ENCODE results near the gene FAM83F. TPM values are rescaled to one million over a fixed set of nuclear protein-coding genes. Genes with fewer than 3 reads are reported as not detected.
"Not testable (repeated sequence)": the region's sequence is repeated elsewhere in the genome, so short reads cannot be mapped to it uniquely, and the experiment has no call there.

The FAM83F gene
- total RNA-seq, 5 donors from 2014 or later (not counting 1 experiment from before 2014, with no cell fraction given): 0.26 to 4.9 (median 0.79) TPM

DNA sequence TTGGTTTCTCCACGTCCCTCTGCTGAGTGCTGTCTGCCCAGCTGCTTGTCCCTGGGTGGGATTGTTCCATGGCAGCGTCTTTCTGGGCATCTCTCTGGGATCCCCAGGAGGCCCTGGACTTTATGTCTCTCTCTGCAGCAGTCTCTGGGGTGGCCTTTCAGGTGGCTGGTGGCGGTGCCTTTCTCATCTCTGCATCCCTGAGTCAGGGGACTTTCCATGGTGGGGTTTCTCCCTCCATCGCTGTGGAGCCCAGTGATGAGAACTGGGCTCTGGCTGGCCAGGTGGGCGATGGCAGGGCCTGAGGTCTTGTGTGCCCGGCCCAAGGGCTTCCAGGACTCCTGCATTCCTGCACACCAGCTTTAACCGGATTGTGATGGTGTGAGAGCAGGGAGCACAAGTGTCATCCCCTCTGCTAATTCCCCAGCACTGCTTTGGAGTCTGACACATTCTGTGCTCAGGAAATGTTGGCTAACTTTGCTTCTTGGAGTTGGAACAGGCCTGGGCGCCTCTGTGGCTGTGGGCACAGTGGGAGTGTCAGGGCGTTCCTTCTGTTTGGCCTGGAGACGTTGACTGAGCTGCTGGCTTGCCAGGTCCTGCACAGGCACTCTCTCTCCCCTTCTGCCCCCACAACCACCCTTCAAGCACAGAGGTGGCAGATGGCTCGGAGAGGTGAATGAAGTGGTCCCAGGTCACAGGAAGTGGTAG, 27.9 kb downstream of the FAM83F start:
- peaks cover 0 to 11% of the 10 kb centered on the region in 2 experiments for H3K27me3 ChIP-seq (replicated peaks in 1 of 2; ENCODE audit: control insufficient read depth in 2 of 2, extremely low read depth in 1 of 2, insufficient read depth in 2 of 2, low read length in 1 of 2)
- no peak overlapping the region for H3K4me3 ChIP-seq (ENCODE audit: control insufficient read depth in 1 of 2, extremely low read depth in 1 of 2, low read length in 1 of 2)
- Mint-ChIP-seq H3K4me3 (no peak overlapping the region), H3K27me3 (peaks cover 0 to 2% of the 10 kb centered on the region in 2 donors), H3K27ac (no peak overlapping the region), H3K36me3 (no peaks in the 10 kb centered on the region), H3K9me3 (no peaks in the 10 kb centered on the region), H3K4me1 (peaks cover 5 to 6% (median 5%) of the 10 kb centered on the region in 3 donors)
- 65% methylated on average over 7 of the region's 11 CpGs for WGBS (ENCODE audit: insufficient coverage)
- ChIA-PET POLR2A (no interaction called here), CTCF (interaction anchor here in 1 of 2 donors (1.2 kb wide), 1 partner anchor 401 kb away, joined by 7 read pairs; no protein-coding TSS in a partner anchor)
- H3K9me3 ChIP-seq: no peaks in the 10 kb centered on the region
- H3K36me3 ChIP-seq (ENCODE audit: control insufficient read depth in 2 of 2, extremely low read depth in 1 of 2, insufficient read depth in 1 of 2, low read length in 1 of 2): no peaks in the 10 kb centered on the region
- no peak for DNase-seq
- peaks cover 4 to 9% of the 10 kb centered on the region in 2 experiments for H3K4me1 ChIP-seq (ENCODE audit: control insufficient read depth in 1 of 2, extremely low read depth in 1 of 2, insufficient read depth in 2 of 2, low read length in 2 of 2)
- no peak for ATAC-seq (replicated peaks in 1 of 4)
- H3K27ac ChIP-seq (ENCODE audit: low read length): no peak overlapping the region

DNA sequence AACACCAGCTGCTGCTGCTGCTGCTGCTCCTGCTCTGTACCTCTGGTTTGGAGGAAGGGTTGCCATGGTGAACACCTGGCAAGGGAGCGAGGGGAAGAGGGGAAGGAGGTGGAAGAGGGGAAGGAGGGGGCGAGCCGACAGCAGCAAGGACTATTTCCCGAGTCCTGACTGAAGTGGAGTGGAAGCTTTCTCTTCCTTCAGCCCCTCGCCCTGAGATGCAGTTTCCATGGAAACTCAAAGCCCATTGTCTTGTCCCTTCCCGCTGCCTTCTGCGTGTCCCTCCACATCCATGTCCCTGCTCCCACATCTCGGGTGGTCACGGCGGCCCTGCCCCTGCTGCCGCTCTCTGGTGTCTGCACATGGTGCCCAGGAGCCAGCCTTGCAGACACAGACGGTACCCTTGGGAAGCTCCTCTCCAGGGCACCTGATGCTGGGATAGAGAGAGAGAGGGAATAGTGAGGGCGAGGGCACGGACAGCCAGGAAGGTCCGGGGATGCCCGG, 28.6 kb downstream of the FAM83F start:
- Histone ChIP-seq H3K4me1 (ENCODE audit: control insufficient read depth in 1 of 2, extremely low read depth in 1 of 2, insufficient read depth in 2 of 2, low read length in 2 of 2) (peaks cover 4 to 8% of the 10 kb centered on the region in 2 experiments), H3K27ac (ENCODE audit: low read length) (no peak overlapping the region), H3K9me3 (no peaks in the 10 kb centered on the region), H3K36me3 (ENCODE audit: control insufficient read depth in 2 of 2, extremely low read depth in 1 of 2, insufficient read depth in 1 of 2, low read length in 1 of 2) (no peaks in the 10 kb centered on the region), H3K4me3 (ENCODE audit: control insufficient read depth in 1 of 2, extremely low read depth in 1 of 2, low read length in 1 of 2) (no peak overlapping the region), H3K27me3 (replicated peaks in 1 of 2; ENCODE audit: control insufficient read depth in 2 of 2, extremely low read depth in 1 of 2, insufficient read depth in 2 of 2, low read length in 1 of 2) (peaks cover 0 to 8% of the 10 kb centered on the region in 2 experiments)
- no peak overlapping the region for H3K27ac Mint-ChIP-seq
- ChIA-PET POLR2A (no interaction called here), CTCF (interaction anchor here (0.6 to 2.5 kb wide), 4 partner anchors 21 to 489 kb away, joined by 3 to 8 read pairs (median 5); no protein-coding TSS in a partner anchor)
- no peak overlapping the region for H3K4me3 Mint-ChIP-seq
- H3K36me3 Mint-ChIP-seq: no peaks in the 10 kb centered on the region
- H3K27me3 Mint-ChIP-seq: peaks cover 0 to 2% of the 10 kb centered on the region in 2 donors
- peaks cover 5 to 6% (median 5%) of the 10 kb centered on the region in 3 donors for H3K4me1 Mint-ChIP-seq
- ATAC-seq (replicated peaks in 1 of 4) (no peak), DNase-seq (no peak)
- 91% methylated on average over 11 of the region's 16 CpGs for WGBS (ENCODE audit: insufficient coverage)
- H3K9me3 Mint-ChIP-seq: no peaks in the 10 kb centered on the region

DNA sequence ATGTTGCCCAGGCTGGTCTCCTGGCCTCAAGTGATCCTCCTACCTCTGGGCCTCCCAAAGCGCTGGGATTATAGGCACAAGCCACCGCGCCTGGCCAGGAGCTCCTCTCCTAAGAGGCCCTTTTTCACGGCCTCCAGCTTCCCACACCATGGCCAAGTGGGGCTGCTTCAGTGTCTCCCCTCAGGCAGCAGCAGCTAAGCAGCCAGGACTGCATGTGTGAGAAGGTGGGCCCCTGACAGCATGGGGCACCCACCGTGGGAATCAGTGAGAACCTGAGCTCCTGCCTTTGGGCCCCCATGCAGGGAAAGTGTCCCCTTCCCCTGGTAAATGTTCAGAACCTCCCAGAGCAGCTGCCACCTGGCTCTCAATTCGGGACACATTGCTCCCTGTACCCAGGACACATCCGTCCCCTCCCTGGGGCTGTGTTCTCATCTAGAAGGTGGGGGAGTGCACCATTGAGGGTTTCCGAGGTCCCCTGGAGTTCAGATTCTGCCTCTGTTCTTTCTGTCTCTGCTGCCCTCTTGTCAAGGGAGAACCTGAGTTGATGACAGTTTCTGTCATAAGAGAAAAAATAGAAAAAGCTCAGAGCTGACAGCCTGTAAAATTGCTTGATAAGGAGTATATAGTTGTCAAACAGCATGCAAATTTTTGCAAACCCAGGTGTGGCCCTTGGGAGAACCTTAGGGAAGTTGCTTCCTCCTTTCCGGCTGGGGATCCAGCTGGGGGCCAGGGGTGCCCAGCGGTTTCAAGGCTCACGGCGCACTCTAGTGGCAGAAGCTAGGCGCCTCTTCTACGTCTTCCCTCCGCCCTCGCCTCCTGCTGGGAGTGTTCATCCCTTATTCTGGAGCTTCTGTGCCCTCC, 29.7 kb downstream of the FAM83F start:
- peak; percentile 73 to 84 (median 76) for ATAC-seq (replicated peaks in 1 of 4)
- DNase-seq: peak in 32 of 35 experiments; percentile 13 to 78 (median 44)
- Histone ChIP-seq H3K9me3 (no peaks in the 10 kb centered on the region), H3K27ac (ENCODE audit: low read length) (no peak overlapping the region), H3K4me1 (ENCODE audit: control insufficient read depth in 1 of 2, extremely low read depth in 1 of 2, insufficient read depth in 2 of 2, low read length in 2 of 2) (peaks cover 4 to 8% of the 10 kb centered on the region in 2 experiments), H3K27me3 (replicated peaks in 1 of 2; ENCODE audit: control insufficient read depth in 2 of 2, extremely low read depth in 1 of 2, insufficient read depth in 2 of 2, low read length in 1 of 2) (peaks cover 0 to 8% of the 10 kb centered on the region in 2 experiments), H3K36me3 (ENCODE audit: control insufficient read depth in 2 of 2, extremely low read depth in 1 of 2, insufficient read depth in 1 of 2, low read length in 1 of 2) (no peaks in the 10 kb centered on the region), H3K4me3 (ENCODE audit: control insufficient read depth in 1 of 2, extremely low read depth in 1 of 2, low read length in 1 of 2) (no peak overlapping the region)
- Mint-ChIP-seq H3K36me3 (no peaks in the 10 kb centered on the region), H3K9me3 (no peaks in the 10 kb centered on the region), H3K4me3 (no peak overlapping the region), H3K27ac (no peak overlapping the region), H3K4me1 (peaks cover 0 to 5% (median 5%) of the 10 kb centered on the region in 3 donors), H3K27me3 (peaks cover 0 to 2% of the 10 kb centered on the region in 2 donors)
- CTCF ChIA-PET: interaction anchor here (0.5 to 2.5 kb wide), 14 partner anchors 12 to 529 kb away, joined by 3 to 8 read pairs (median 3); no protein-coding TSS in a partner anchor
- WGBS (ENCODE audit: insufficient coverage): 45% methylated on average over 9 of the region's 16 CpGs
- POLR2A ChIA-PET: no interaction called here

DNA sequence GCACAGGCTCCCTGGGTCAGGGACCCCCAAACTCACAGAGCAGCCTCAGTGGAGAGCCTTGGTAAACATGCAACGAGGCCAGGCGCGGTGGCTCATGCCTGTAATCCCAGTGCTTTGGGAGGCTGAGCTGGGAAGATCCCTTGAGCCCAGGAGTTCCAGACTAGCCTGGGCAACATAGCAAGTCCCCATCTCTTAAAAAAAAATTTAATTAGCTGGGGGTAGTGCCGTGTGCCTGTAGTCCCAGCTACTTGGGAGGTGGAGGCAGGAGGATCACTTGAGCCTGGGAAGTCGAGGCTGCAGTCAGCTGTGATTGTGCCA, 30.3 kb downstream of the FAM83F start:
- not testable (repeated sequence) for H3K4me3 Mint-ChIP-seq; H3K36me3 Mint-ChIP-seq; H3K4me1 Mint-ChIP-seq; H3K4me1 ChIP-seq (ENCODE audit: control insufficient read depth in 1 of 2, extremely low read depth in 1 of 2, insufficient read depth in 2 of 2, low read length in 2 of 2); H3K27ac Mint-ChIP-seq; H3K36me3 ChIP-seq (ENCODE audit: control insufficient read depth in 2 of 2, extremely low read depth in 1 of 2, insufficient read depth in 1 of 2, low read length in 1 of 2); H3K27ac ChIP-seq (ENCODE audit: low read length); H3K9me3 ChIP-seq; ATAC-seq (replicated peaks in 1 of 4); H3K4me3 ChIP-seq (ENCODE audit: control insufficient read depth in 1 of 2, extremely low read depth in 1 of 2, low read length in 1 of 2); H3K27me3 Mint-ChIP-seq; H3K27me3 ChIP-seq (replicated peaks in 1 of 2; ENCODE audit: control insufficient read depth in 2 of 2, extremely low read depth in 1 of 2, insufficient read depth in 2 of 2, low read length in 1 of 2); H3K9me3 Mint-ChIP-seq; DNase-seq
- POLR2A ChIA-PET: interaction anchor here in 1 of 2 donors (0.6 kb wide), 1 partner anchor 41 kb away, joined by 3 read pairs; no protein-coding TSS in a partner anchor
- 50% methylated on average over 2 of the region's 5 CpGs for WGBS (ENCODE audit: insufficient coverage)
- CTCF ChIA-PET: interaction anchor here (0.5 to 2.5 kb wide), 9 partner anchors 19 to 529 kb away, joined by 3 to 8 read pairs (median 4); no protein-coding TSS in a partner anchor

DNA sequence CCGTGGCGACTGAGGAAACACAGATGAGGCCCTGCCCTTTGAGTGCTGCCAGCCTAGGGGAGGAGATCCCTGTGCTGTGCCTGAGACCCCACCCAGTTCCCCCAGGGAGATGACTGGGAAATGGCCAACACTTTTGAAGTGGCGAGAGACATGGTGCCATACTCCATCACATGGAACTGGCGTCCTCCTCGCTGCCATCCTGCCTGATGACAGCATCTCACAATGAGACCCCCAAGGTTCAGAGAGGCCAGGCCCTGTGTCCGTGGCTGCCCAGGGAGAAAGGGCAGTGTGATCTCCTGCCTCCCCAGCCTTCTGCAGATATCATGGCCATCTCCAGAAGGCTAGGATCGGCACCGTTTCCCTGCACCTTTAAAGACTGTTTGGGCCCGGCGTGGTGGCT, 31.1 kb downstream of the FAM83F start:
- no peak overlapping the region for H3K27ac Mint-ChIP-seq
- Histone ChIP-seq H3K9me3 (no peaks in the 10 kb centered on the region), H3K4me3 (ENCODE audit: control insufficient read depth in 1 of 2, extremely low read depth in 1 of 2, low read length in 1 of 2) (no peak overlapping the region), H3K36me3 (ENCODE audit: control insufficient read depth in 2 of 2, extremely low read depth in 1 of 2, insufficient read depth in 1 of 2, low read length in 1 of 2) (no peaks in the 10 kb centered on the region), H3K4me1 (ENCODE audit: control insufficient read depth in 1 of 2, extremely low read depth in 1 of 2, insufficient read depth in 2 of 2, low read length in 2 of 2) (peaks cover 4 to 11% of the 10 kb centered on the region in 2 experiments), H3K27ac (ENCODE audit: low read length) (no peak overlapping the region), H3K27me3 (replicated peaks in 1 of 2; ENCODE audit: control insufficient read depth in 2 of 2, extremely low read depth in 1 of 2, insufficient read depth in 2 of 2, low read length in 1 of 2) (peaks cover 0 to 8% of the 10 kb centered on the region in 2 experiments)
- DNase-seq (no peak), ATAC-seq (replicated peaks in 1 of 4) (no peak)
- H3K4me3 Mint-ChIP-seq: no peak overlapping the region
- peaks cover 0 to 8% (median 8%) of the 10 kb centered on the region in 3 donors for H3K4me1 Mint-ChIP-seq
- H3K9me3 Mint-ChIP-seq: no peaks in the 10 kb centered on the region
- ChIA-PET CTCF (interaction anchor here in 1 of 2 donors (2.5 kb wide), 1 partner anchor 18 kb away, joined by 8 read pairs; no protein-coding TSS in a partner anchor), POLR2A (no interaction called here)
- peaks cover 0 to 2% of the 10 kb centered on the region in 2 donors for H3K27me3 Mint-ChIP-seq
- H3K36me3 Mint-ChIP-seq: no peaks in the 10 kb centered on the region
- WGBS (ENCODE audit: insufficient coverage): 91% methylated on average over 8 of the region's 10 CpGs

DNA sequence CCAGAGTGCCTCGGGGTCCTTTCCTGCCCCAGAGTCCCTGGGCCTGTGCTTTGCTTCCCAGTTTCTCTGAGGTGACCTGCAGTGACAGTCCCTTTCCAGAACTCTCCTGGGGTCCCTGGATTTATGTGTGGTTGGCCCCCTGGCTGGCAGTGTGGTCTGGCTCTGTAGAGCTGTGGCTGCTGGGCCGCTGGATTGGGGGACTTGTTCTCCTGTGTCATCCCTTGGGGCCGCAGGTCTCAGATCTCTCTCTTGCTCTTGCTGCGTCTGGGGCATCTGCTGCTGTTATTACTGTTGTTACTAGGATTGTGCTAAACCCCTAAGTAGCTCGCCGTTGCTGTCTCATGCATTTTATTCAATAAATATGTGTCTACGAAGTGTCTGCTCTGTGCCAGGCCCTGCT, 31.9 kb downstream of the FAM83F start:
- Histone ChIP-seq H3K36me3 (ENCODE audit: control insufficient read depth in 2 of 2, extremely low read depth in 1 of 2, insufficient read depth in 1 of 2, low read length in 1 of 2) (no peaks in the 10 kb centered on the region), H3K27ac (ENCODE audit: low read length) (no peak overlapping the region), H3K27me3 (replicated peaks in 1 of 2; ENCODE audit: control insufficient read depth in 2 of 2, extremely low read depth in 1 of 2, insufficient read depth in 2 of 2, low read length in 1 of 2) (peaks cover 0 to 8% of the 10 kb centered on the region in 2 experiments), H3K9me3 (no peaks in the 10 kb centered on the region), H3K4me1 (ENCODE audit: control insufficient read depth in 1 of 2, extremely low read depth in 1 of 2, insufficient read depth in 2 of 2, low read length in 2 of 2) (peaks cover 4 to 17% of the 10 kb centered on the region in 2 experiments), H3K4me3 (ENCODE audit: control insufficient read depth in 1 of 2, extremely low read depth in 1 of 2, low read length in 1 of 2) (no peak overlapping the region)
- ChIA-PET POLR2A (no interaction called here), CTCF (interaction anchor here in 1 of 2 donors (0.7 kb wide), 1 partner anchor 13 kb away, joined by 3 read pairs; no protein-coding TSS in a partner anchor)
- DNase-seq: no peak
- H3K9me3 Mint-ChIP-seq: no peaks in the 10 kb centered on the region
- no peaks in the 10 kb centered on the region for H3K36me3 Mint-ChIP-seq
- H3K27me3 Mint-ChIP-seq: peaks cover 0 to 2% of the 10 kb centered on the region in 2 donors
- 90% methylated on average over 6 of the region's 7 CpGs for WGBS (ENCODE audit: insufficient coverage)
- ATAC-seq (replicated peaks in 1 of 4): no peak
- no peak overlapping the region for H3K4me3 Mint-ChIP-seq
- no peak overlapping the region for H3K27ac Mint-ChIP-seq
- peaks cover 0 to 9% (median 9%) of the 10 kb centered on the region in 3 donors for H3K4me1 Mint-ChIP-seq

Data from T-cell (primary cell).